Keratinocyte (primary cell): ENCODE measurements around the gene DRG2. TPM values are rescaled to one million over a fixed set of nuclear protein-coding genes. Genes with fewer than 3 reads are reported as not detected.

Source experiments
- DNase-seq: peaks from one replicate; pipeline ENCODE4 v3.0.0-alpha.2; 2011; ENCODE audit warnings: low read depth, missing footprints, low spot score
- FAIRE-seq: peaks from 2 replicates; lab custom pipeline; 2011; peaks lifted over from hg19 to GRCh38; lab: Jason Lieb, UNC
- H2AFZ ChIP-seq: 2 replicates; pipeline ENCODE4 v1.6.0; 2012; ENCODE audit warnings: low read length, control low read depth, inconsistent platforms; ENCODE audit not compliant: control insufficient read depth
- H3K27ac ChIP-seq: 2 replicates; pipeline ENCODE4 v1.5.1; 2011; ENCODE audit warnings: low read length; ENCODE audit not compliant: control insufficient read depth, insufficient read depth
- H3K27me3 ChIP-seq: 3 replicates; pipeline ENCODE4 v1.6.0; 2011; ENCODE audit warnings: low read length; ENCODE audit not compliant: control insufficient read depth, insufficient read depth; ENCODE audit errors: extremely low read depth
- H3K36me3 ChIP-seq, 2 experiments: 2 replicates in 1 of 2; 3 replicates in 1 of 2; pipeline ENCODE4 v1.5.1; 2011; ENCODE audit warnings: low read length in 2 of 2, mild to moderate bottlenecking in 1 of 2; ENCODE audit not compliant: control insufficient read depth in 2 of 2, insufficient read depth in 2 of 2; ENCODE audit errors: extremely low read depth in 1 of 2
- H3K4me1 ChIP-seq: 3 replicates; pipeline ENCODE4 v1.5.1; 2011; ENCODE audit warnings: low read length; ENCODE audit not compliant: control insufficient read depth, insufficient read depth; ENCODE audit errors: extremely low read depth
- H3K4me2 ChIP-seq: 3 replicates; pipeline ENCODE4 v1.6.0; 2011; ENCODE audit warnings: low read depth, low read length; ENCODE audit not compliant: control insufficient read depth, insufficient read depth; ENCODE audit errors: extremely low read depth
- H3K4me3 ChIP-seq, 3 experiments: fragments of 200-600 bp in 1 of 3; sonication (generic) in 1 of 3; 2 replicates in 2 of 3; 3 replicates in 1 of 3; pipeline ENCODE4 v1.5.1; 2011 to 2016; ENCODE audit warnings: low read length in 3 of 3, mild to moderate bottlenecking in 3 of 3, control low read depth in 2 of 3, inconsistent platforms in 1 of 3, low read depth in 1 of 3, mixed read lengths in 1 of 3, mixed run types in 1 of 3, moderate library complexity in 1 of 3; ENCODE audit not compliant: control insufficient read depth in 2 of 3, insufficient read depth in 2 of 3; ENCODE audit errors: extremely low read depth in 1 of 3
- H3K79me2 ChIP-seq: 2 replicates; pipeline ENCODE4 v1.6.0; 2012; ENCODE audit warnings: low read length; ENCODE audit not compliant: control insufficient read depth, insufficient read depth
- H3K9ac ChIP-seq: 3 replicates; pipeline ENCODE4 v1.6.0; 2011; ENCODE audit warnings: low read length; ENCODE audit not compliant: control insufficient read depth, insufficient read depth; ENCODE audit errors: extremely low read depth
- H3K9me1 ChIP-seq: 3 replicates; pipeline ENCODE4 v1.6.0; 2011; ENCODE audit warnings: low read length; ENCODE audit not compliant: control insufficient read depth, insufficient read depth; ENCODE audit errors: extremely low read depth
- H3K9me3 ChIP-seq: 2 replicates; pipeline ENCODE4 v1.5.1; 2012; ENCODE audit warnings: low read depth, low read length; ENCODE audit not compliant: control insufficient read depth
- H4K20me1 ChIP-seq: 3 replicates; pipeline ENCODE4 v1.6.0; 2011; ENCODE audit warnings: low read length; ENCODE audit not compliant: control insufficient read depth, insufficient read depth; ENCODE audit errors: extremely low read depth
- EZH2 ChIP-seq: IDR thresholded peaks from one replicate; pipeline ENCODE4 v1.6.1; 2012; ENCODE audit warnings: inconsistent platforms, mild to moderate bottlenecking, low read length, moderate library complexity
- dilution Hi-C: fragments of 300-500 bp; cut with MboI; formaldehyde crosslinking; loops from one replicate; pipeline ENCODE4 v1.7.0; 2020; ENCODE audit warnings: low sequenced_read_pairs; ENCODE audit not compliant: extremely low pct_ligation_motif_present
- polyA plus RNA-seq, 5 experiments: library from polyadenylated mRNA; depleted of rRNA in 3 of 5; stranded (reverse) in 3 of 5; stranded (forward) in 1 of 5; unstranded in 1 of 5; fragments of >200 nt; gene quantifications; 1 replicate in 1 of 5; 2 replicates in 3 of 5; 3 replicates in 1 of 5; pipeline versions ENCODE4 v1.2.1 to v1.2.3, GENCODE V29; 2011 to 2012; ENCODE audit warnings: missing spikeins in 2 of 5, low read depth in 1 of 5, low replicate concordance in 1 of 5
- TF ChIP-seq, protein P1 (sequence below), 3 experiments: IDR thresholded peaks in 1 of 3; conservative IDR thresholded peaks in 1 of 3; optimal IDR thresholded peaks in 1 of 3; 2 replicates in 2 of 3; 3 replicates in 1 of 3; pipeline versions ENCODE3 to v1.5.1; 2011; ENCODE audit warnings: low read length in 3 of 3, mild to moderate bottlenecking in 3 of 3, moderate library complexity in 2 of 3, control low read depth in 1 of 3, inconsistent platforms in 1 of 3; ENCODE audit not compliant: insufficient read depth in 2 of 3; ENCODE audit errors: extremely low read depth in 1 of 3

Gene DRG2
- polyA plus RNA-seq, 1 donor (not counting 4 experiments of a cell fraction or from before 2014, with no cell fraction given) = 36.4 TPM

DNA sequence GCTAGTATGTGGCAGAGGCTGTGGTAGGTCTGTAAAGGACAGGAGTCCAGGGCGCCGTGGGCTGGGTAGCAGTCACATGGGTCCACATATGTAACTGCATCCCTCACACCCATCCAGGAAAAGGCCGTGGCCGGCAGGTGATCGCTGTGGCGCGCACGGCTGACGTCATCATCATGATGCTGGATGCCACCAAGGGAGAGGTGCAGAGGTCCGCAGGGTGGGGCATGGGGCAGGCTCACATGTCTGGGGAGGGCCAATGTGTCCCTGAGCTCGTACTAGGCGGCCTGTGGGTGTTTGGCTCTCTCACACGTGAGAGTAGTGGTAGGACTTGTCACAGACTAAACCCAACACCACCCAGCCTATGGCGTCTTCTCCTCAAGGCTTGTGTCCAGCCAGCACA is 11.8 kb downstream of the DRG2 start:
- Histone ChIP-seq H3K27ac (no peak overlapping the region), H3K4me1 (no peaks in the 10 kb centered on the region), H3K9ac (no peak overlapping the region), H3K4me3 (no peak overlapping the region), H3K27me3 (no peaks in the 10 kb centered on the region), H3K4me2 (no peak overlapping the region), H3K36me3 (peaks cover 33 to 50% of the 10 kb centered on the region in 2 experiments), H2AFZ (no peak overlapping the region), H4K20me1 (no peaks in the 10 kb centered on the region), H3K9me3 (no peaks in the 10 kb centered on the region), H3K79me2 (peaks cover 4% of the 10 kb centered on the region), H3K9me1 (no peaks in the 10 kb centered on the region)
- dilution Hi-C loops = no loop called here
- DNase-seq (no peak), FAIRE-seq (no peak)
- no peak for TF ChIP-seq EZH2

DNA sequence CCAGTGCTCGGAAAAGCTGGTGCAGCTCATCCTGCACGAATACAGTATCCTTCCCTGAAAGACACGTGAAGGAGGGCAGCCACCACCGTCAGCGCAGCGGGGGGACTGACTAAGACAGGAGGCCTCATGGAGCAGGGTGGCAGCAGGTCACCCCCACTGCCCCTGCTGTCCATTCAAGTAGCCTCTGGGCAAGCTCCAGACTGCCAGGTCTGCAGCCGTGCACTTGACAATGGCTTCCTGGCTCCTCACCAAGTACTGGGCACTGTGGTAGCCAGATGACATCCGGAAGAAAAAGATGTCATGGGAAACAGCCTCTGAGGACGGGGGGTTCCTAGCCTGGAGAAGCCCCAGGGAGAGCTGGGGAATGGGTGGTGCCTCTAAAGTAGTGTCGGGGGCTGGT is 12.9 kb downstream of the DRG2 start:
- Histone ChIP-seq H3K4me2 (no peak overlapping the region), H3K9me1 (no peaks in the 10 kb centered on the region), H3K9me3 (no peaks in the 10 kb centered on the region), H4K20me1 (no peaks in the 10 kb centered on the region), H3K9ac (no peak overlapping the region), H3K27me3 (no peaks in the 10 kb centered on the region), H3K4me1 (no peaks in the 10 kb centered on the region), H3K79me2 (peaks cover 4% of the 10 kb centered on the region), H3K4me3 (no peak overlapping the region), H3K27ac (no peak overlapping the region), H2AFZ (no peak overlapping the region), H3K36me3 (peaks cover 33 to 57% of the 10 kb centered on the region in 2 experiments)
- FAIRE-seq = no peak
- dilution Hi-C loops = no loop called here
- no peak for DNase-seq
- TF ChIP-seq, protein P1, sequence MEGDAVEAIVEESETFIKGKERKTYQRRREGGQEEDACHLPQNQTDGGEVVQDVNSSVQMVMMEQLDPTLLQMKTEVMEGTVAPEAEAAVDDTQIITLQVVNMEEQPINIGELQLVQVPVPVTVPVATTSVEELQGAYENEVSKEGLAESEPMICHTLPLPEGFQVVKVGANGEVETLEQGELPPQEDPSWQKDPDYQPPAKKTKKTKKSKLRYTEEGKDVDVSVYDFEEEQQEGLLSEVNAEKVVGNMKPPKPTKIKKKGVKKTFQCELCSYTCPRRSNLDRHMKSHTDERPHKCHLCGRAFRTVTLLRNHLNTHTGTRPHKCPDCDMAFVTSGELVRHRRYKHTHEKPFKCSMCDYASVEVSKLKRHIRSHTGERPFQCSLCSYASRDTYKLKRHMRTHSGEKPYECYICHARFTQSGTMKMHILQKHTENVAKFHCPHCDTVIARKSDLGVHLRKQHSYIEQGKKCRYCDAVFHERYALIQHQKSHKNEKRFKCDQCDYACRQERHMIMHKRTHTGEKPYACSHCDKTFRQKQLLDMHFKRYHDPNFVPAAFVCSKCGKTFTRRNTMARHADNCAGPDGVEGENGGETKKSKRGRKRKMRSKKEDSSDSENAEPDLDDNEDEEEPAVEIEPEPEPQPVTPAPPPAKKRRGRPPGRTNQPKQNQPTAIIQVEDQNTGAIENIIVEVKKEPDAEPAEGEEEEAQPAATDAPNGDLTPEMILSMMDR (optimal IDR thresholded peaks at IDR 0.05 in 1 of 3, IDR thresholded peaks at IDR 0.05 in 1 of 3, conservative IDR thresholded peaks at IDR 0.05 in 1 of 3; ENCODE audit: extremely low read depth in 1 of 3, insufficient read depth in 2 of 3, low read length in 3 of 3) = no peak
- TF ChIP-seq EZH2 = no peak

DNA sequence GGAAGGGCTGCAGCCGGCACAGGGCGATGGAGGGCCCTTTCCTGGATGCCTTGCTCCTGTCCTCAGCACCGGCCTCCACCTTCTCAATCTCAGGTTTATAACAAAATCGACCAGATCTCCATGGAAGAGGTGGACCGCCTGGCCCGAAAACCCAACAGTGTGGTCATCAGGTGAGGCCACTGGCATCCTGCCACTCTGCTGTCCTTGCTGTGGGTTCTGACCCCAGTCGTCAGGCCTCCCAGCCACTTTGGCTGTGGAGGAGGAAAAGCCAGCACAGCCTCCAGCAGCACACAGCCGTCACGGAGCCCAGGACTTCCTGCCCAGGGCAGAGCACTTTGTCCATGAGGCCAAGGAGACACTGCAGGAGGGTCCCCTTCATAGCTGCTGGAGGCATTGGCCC is 14.1 kb downstream of the DRG2 start:
- Histone ChIP-seq H3K27ac (no peak overlapping the region), H3K27me3 (no peaks in the 10 kb centered on the region), H4K20me1 (no peaks in the 10 kb centered on the region), H3K4me2 (no peak overlapping the region), H2AFZ (no peak overlapping the region), H3K79me2 (peaks cover 1% of the 10 kb centered on the region), H3K36me3 (peaks cover 26 to 57% of the 10 kb centered on the region in 2 experiments), H3K9me3 (no peaks in the 10 kb centered on the region), H3K4me3 (no peak overlapping the region), H3K4me1 (no peaks in the 10 kb centered on the region), H3K9me1 (no peaks in the 10 kb centered on the region), H3K9ac (no peak overlapping the region)
- dilution Hi-C loops = no loop called here
- no peak for FAIRE-seq
- DNase-seq = no peak
- TF ChIP-seq, protein P1 (optimal IDR thresholded peaks at IDR 0.05 in 1 of 3, IDR thresholded peaks at IDR 0.05 in 1 of 3, conservative IDR thresholded peaks at IDR 0.05 in 1 of 3; ENCODE audit: extremely low read depth in 1 of 3, insufficient read depth in 2 of 3, low read length in 3 of 3) = no peak
- TF ChIP-seq EZH2 = no peak
